ENCODE data around the gene TEDDM1. TPM values are rescaled to one million over a fixed set of nuclear protein-coding genes. Genes with fewer than 3 reads are reported as not detected.

Gene TEDDM1
- total and polyA plus RNA-seq, 2 donors (not counting 3 experiments of a cell fraction or from before 2014, with no cell fraction given): not detected

DNA sequence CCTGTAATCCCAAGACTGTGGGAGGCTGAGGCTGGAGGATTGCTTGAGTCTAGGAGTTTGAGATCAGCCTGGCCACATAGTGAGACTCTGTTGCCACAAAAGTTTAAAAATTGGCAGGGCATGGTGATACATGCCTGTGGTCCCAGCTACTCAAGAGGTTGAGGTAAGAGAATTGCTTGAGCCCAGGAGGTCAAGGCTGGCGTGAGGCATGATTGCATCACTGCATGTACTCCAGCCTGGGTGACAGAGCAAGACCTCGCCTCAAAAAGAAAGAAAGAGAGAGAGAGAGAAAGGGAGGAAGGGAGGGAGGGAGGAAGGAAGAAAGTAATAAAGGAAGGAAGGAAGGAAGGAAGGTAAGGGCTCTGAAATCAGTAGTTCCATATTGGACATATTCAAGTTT, 33.9 kb downstream of the TEDDM1 start:
- no peak overlapping the region for H3K27ac ChIP-seq (ENCODE audit: insufficient read depth, low read depth, low read length)
- CTCF ChIA-PET: interaction anchor here (1.5 kb wide), 1 partner anchor 30 kb away, joined by 4 read pairs; no protein-coding TSS in a partner anchor
- no peak overlapping the region for H3K9ac ChIP-seq (replicated peaks; ENCODE audit: extremely low read depth, insufficient read depth, low read length)
- no peaks in the 10 kb centered on the region for H3K36me3 ChIP-seq (ENCODE audit: control insufficient read depth in 2 of 2, extremely low read depth in 1 of 2, insufficient read depth in 2 of 2, low read length in 2 of 2)
- no peaks in the 10 kb centered on the region for H3K9me1 ChIP-seq (replicated peaks; ENCODE audit: control insufficient read depth, extremely low read depth, insufficient read depth, low read length)
- H3K4me1 ChIP-seq (ENCODE audit: control insufficient read depth, extremely low read depth, insufficient read depth, low read length): no peaks in the 10 kb centered on the region
- DNase-seq (ENCODE audit: low read depth, low spot score) (no peak), FAIRE-seq (no peak)
- no peak overlapping the region for H3K4me3 ChIP-seq (replicated peaks in 1 of 3; ENCODE audit: insufficient read depth in 1 of 3, low read depth in 1 of 3, low read length in 3 of 3)
- no peak overlapping the region for H3K4me2 ChIP-seq (ENCODE audit: insufficient read depth, low read length)
- POLR2A ChIA-PET: no interaction called here
- H3K79me2 ChIP-seq (ENCODE audit: control insufficient read depth, insufficient read depth, low read length): no peaks in the 10 kb centered on the region
- no peaks in the 10 kb centered on the region for H4K20me1 ChIP-seq (replicated peaks; ENCODE audit: control insufficient read depth, extremely low read depth, insufficient read depth, low read length)
- peaks cover 0 to 5% of the 10 kb centered on the region in 2 experiments for H3K27me3 ChIP-seq (ENCODE audit: control insufficient read depth in 2 of 2, insufficient read depth in 2 of 2, low read length in 2 of 2)
- H2AFZ ChIP-seq (ENCODE audit: low read depth, low read length): no peak overlapping the region
- BruUV-seq (replicated peaks): no TSS peak
- TF ChIP-seq MYC (IDR thresholded peaks at IDR 0.05; ENCODE audit: low read depth, low read length): no peak
- no peak for TF ChIP-seq POLR2A (IDR thresholded peaks at IDR 0.05; ENCODE audit: low read depth, low read length)
- TF ChIP-seq, protein P1, sequence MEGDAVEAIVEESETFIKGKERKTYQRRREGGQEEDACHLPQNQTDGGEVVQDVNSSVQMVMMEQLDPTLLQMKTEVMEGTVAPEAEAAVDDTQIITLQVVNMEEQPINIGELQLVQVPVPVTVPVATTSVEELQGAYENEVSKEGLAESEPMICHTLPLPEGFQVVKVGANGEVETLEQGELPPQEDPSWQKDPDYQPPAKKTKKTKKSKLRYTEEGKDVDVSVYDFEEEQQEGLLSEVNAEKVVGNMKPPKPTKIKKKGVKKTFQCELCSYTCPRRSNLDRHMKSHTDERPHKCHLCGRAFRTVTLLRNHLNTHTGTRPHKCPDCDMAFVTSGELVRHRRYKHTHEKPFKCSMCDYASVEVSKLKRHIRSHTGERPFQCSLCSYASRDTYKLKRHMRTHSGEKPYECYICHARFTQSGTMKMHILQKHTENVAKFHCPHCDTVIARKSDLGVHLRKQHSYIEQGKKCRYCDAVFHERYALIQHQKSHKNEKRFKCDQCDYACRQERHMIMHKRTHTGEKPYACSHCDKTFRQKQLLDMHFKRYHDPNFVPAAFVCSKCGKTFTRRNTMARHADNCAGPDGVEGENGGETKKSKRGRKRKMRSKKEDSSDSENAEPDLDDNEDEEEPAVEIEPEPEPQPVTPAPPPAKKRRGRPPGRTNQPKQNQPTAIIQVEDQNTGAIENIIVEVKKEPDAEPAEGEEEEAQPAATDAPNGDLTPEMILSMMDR (IDR thresholded peaks at IDR 0.05; ENCODE audit: extremely low read depth in 1 of 2, insufficient read depth in 1 of 2, low read depth in 1 of 2, low read length in 2 of 2): no peak
- no peak for TF ChIP-seq POLR2AphosphoS5 (IDR thresholded peaks at IDR 0.05; ENCODE audit: insufficient read depth, low read depth, low read length)
- no peak for TF ChIP-seq FOS (IDR thresholded peaks at IDR 0.05; ENCODE audit: borderline replicate concordance, insufficient read depth, low read length)
- TF ChIP-seq JUN (IDR thresholded peaks at IDR 0.05; ENCODE audit: borderline replicate concordance, insufficient read depth, insufficient read length, low read depth): no peak
- TF ChIP-seq, protein P2, sequence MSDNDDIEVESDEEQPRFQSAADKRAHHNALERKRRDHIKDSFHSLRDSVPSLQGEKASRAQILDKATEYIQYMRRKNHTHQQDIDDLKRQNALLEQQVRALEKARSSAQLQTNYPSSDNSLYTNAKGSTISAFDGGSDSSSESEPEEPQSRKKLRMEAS (IDR thresholded peaks at IDR 0.05; ENCODE audit: insufficient read depth, insufficient read length): no peak
- TF ChIP-seq EZH2 (IDR thresholded peaks at IDR 0.05; ENCODE audit: borderline replicate concordance, low read depth, low read length, severe bottlenecking): no peak
- TF ChIP-seq GATA2 (IDR thresholded peaks at IDR 0.05; ENCODE audit: insufficient read depth, insufficient read length, low read depth, low read length): no peak
- intact Hi-C loops (cut with micrococcal nuclease) (no loop called here), dilution Hi-C loops (cut with MboI; ENCODE audit: extremely low pct_ligation_motif_present, low sequenced_read_pairs) (no loop called here)
- no peaks in the 10 kb centered on the region for H3K9me3 ChIP-seq (replicated peaks; ENCODE audit: control insufficient read depth, insufficient read depth, low read length)

Measured in endothelial cell of umbilical vein (primary cell).